Fibroblast of lung (primary cell): ENCODE data around the gene LHFPL6. TPM values are rescaled to one million over a fixed set of nuclear protein-coding genes. Genes with fewer than 3 reads are reported as not detected.

Experiments
- DNase-seq, 2 donors: peaks; one replicate each; pipeline versions ENCODE4 v3.0.0 to v3.0.0-alpha.2; 2010; ENCODE audit warnings: low read depth in 2 of 2
- H2AFZ ChIP-seq: 2 replicates; pipeline ENCODE4 v1.5.1; 2012; ENCODE audit warnings: low read length, control low read depth, inconsistent platforms
- H3K27ac ChIP-seq: 2 replicates; pipeline ENCODE4 v1.5.1; 2011; ENCODE audit warnings: low read length, control low read depth; ENCODE audit not compliant: insufficient read depth
- H3K27me3 ChIP-seq: 2 replicates; pipeline ENCODE4 v1.5.1; 2011; ENCODE audit warnings: mild to moderate bottlenecking, low read length; ENCODE audit not compliant: control insufficient read depth, insufficient read depth
- H3K36me3 ChIP-seq: 2 replicates; pipeline ENCODE4 v1.5.1; 2011; ENCODE audit warnings: low read length; ENCODE audit not compliant: control insufficient read depth, insufficient read depth
- H3K4me1 ChIP-seq: 2 replicates; pipeline ENCODE4 v1.5.1; 2011; ENCODE audit warnings: low read length; ENCODE audit not compliant: control insufficient read depth, insufficient read depth; ENCODE audit errors: extremely low read depth
- H3K4me2 ChIP-seq: 2 replicates; pipeline ENCODE4 v1.5.1; 2011; ENCODE audit warnings: low read length, control low read depth; ENCODE audit not compliant: insufficient read depth; ENCODE audit errors: extremely low read depth
- H3K4me3 ChIP-seq, 4 experiments: fragments of 200-600 bp in 1 of 4; sonication (generic) in 1 of 4; replicated peaks in 1 of 4; 2 replicates each; pipeline ENCODE4 v1.5.1; 2011 to 2016; ENCODE audit warnings: low read length in 4 of 4, low read depth in 3 of 4, mild to moderate bottlenecking in 3 of 4, control low read depth in 2 of 4, inconsistent platforms in 1 of 4, mixed read lengths in 1 of 4; ENCODE audit not compliant: insufficient read depth in 1 of 4; ENCODE audit errors: control extremely low read depth in 1 of 4
- H3K79me2 ChIP-seq: 2 replicates; pipeline ENCODE4 v1.5.1; 2012; ENCODE audit warnings: mild to moderate bottlenecking, low read length, inconsistent platforms; ENCODE audit not compliant: control insufficient read depth, insufficient read depth
- H3K9ac ChIP-seq: 2 replicates; pipeline ENCODE4 v1.5.1; 2011; ENCODE audit warnings: mild to moderate bottlenecking, low read length, control low read depth; ENCODE audit not compliant: insufficient read depth
- H3K9me3 ChIP-seq: 2 replicates; pipeline ENCODE4 v1.5.1; 2012; ENCODE audit warnings: low read depth, low read length; ENCODE audit not compliant: control insufficient read depth, insufficient read depth
- H4K20me1 ChIP-seq: 2 replicates; pipeline ENCODE4 v1.5.1; 2011; ENCODE audit warnings: low read length; ENCODE audit not compliant: control insufficient read depth, insufficient read depth; ENCODE audit errors: extremely low read depth
- CTCF ChIP-seq, 2 donors: IDR thresholded peaks in 1 of 2; conservative IDR thresholded peaks in 1 of 2; 1 replicate in 1 of 2; 2 replicates in 1 of 2; pipeline ENCODE4 v1.5.1; 2011 to 2012; ENCODE audit warnings: low read length in 2 of 2, control low read depth in 1 of 2, inconsistent platforms in 1 of 2, low read depth in 1 of 2, mild to moderate bottlenecking in 1 of 2
- EZH2 ChIP-seq: IDR thresholded peaks from 2 replicates; pipeline ENCODE4 v1.5.1; 2012; ENCODE audit warnings: low read length, control low read depth, mild to moderate bottlenecking; ENCODE audit errors: missing control alignments
- polyA plus RNA-seq, 2 donors: library from polyadenylated mRNA; depleted of rRNA in 1 of 2; stranded (reverse) in 1 of 2; unstranded in 1 of 2; fragments of >200 nt; gene quantifications; 2 replicates each; pipeline ENCODE4 v1.2.1, GENCODE V29; 2011 to 2012; ENCODE audit warnings: missing spikeins in 1 of 2
- total RNA-seq: library from RNA; depleted of rRNA; stranded (reverse); fragments of >200 nt; gene quantifications from 2 replicates; pipeline ENCODE4 v1.2.1, GENCODE V29; 2014

Gene LHFPL6
- total and polyA plus RNA-seq, 2 donors (not counting 1 experiment from before 2014, with no cell fraction given): 42.4 to 86.8 TPM

- H3K9me3 ChIP-seq: no peaks in the 10 kb centered on the region
- peaks cover 10% of the 10 kb centered on the region for H3K4me1 ChIP-seq
- TF ChIP-seq EZH2 (no peak), CTCF (conservative IDR thresholded peaks at IDR 0.05 in 1 of 2, IDR thresholded peaks at IDR 0.05 in 1 of 2; ENCODE audit: low read depth in 1 of 2, low read length in 2 of 2) (no peak)
- no peak overlapping the region for H2AFZ ChIP-seq
- no peak overlapping the region for H3K4me3 ChIP-seq
- no peaks in the 10 kb centered on the region for H3K79me2 ChIP-seq
- H3K27me3 ChIP-seq: no peaks in the 10 kb centered on the region
- DNase-seq: no peak
- H4K20me1 ChIP-seq: no peaks in the 10 kb centered on the region
- no peak overlapping the region for H3K27ac ChIP-seq
- no peaks in the 10 kb centered on the region for H3K36me3 ChIP-seq
- H3K9ac ChIP-seq: no peak overlapping the region
- H3K4me2 ChIP-seq: no peak overlapping the region
Measured at GRCh38 chr13:39536274-39536673, 66.7 kb downstream of the LHFPL6 start.

GRCh38 chr13:39533651-39534150, 69.3 kb downstream of the LHFPL6 start:
- peaks cover 13% of the 10 kb centered on the region for H3K4me1 ChIP-seq
- H3K27ac ChIP-seq: no peak overlapping the region
- no peaks in the 10 kb centered on the region for H3K27me3 ChIP-seq
- no peak for DNase-seq
- no peaks in the 10 kb centered on the region for H4K20me1 ChIP-seq
- TF ChIP-seq EZH2: no peak
- TF ChIP-seq CTCF (conservative IDR thresholded peaks at IDR 0.05 in 1 of 2, IDR thresholded peaks at IDR 0.05 in 1 of 2; ENCODE audit: low read depth in 1 of 2, low read length in 2 of 2): no peak
- H3K9me3 ChIP-seq: no peaks in the 10 kb centered on the region
- H3K9ac ChIP-seq: no peak overlapping the region
- no peak overlapping the region for H2AFZ ChIP-seq
- H3K4me2 ChIP-seq: no peak overlapping the region
- no peak overlapping the region for H3K4me3 ChIP-seq
- H3K79me2 ChIP-seq: peaks cover 2% of the 10 kb centered on the region
- H3K36me3 ChIP-seq: no peaks in the 10 kb centered on the region

GRCh38 chr13:39531646-39532045, 71.3 kb downstream of the LHFPL6 start:
- no peak overlapping the region for H3K4me2 ChIP-seq
- H3K27me3 ChIP-seq: no peaks in the 10 kb centered on the region
- no peak overlapping the region for H2AFZ ChIP-seq
- peaks cover 20% of the 10 kb centered on the region for H3K4me1 ChIP-seq
- H3K27ac ChIP-seq: no peak overlapping the region
- H3K79me2 ChIP-seq: peaks cover 2% of the 10 kb centered on the region
- H3K9ac ChIP-seq: no peak overlapping the region
- TF ChIP-seq CTCF (conservative IDR thresholded peaks at IDR 0.05 in 1 of 2, IDR thresholded peaks at IDR 0.05 in 1 of 2; ENCODE audit: low read depth in 1 of 2, low read length in 2 of 2) (no peak), EZH2 (no peak)
- DNase-seq: peak; percentile 25 to 48
- no peaks in the 10 kb centered on the region for H4K20me1 ChIP-seq
- H3K36me3 ChIP-seq: no peaks in the 10 kb centered on the region
- H3K4me3 ChIP-seq: peak overlapping the region in 1 of 4 experiments; percentile 12
- no peaks in the 10 kb centered on the region for H3K9me3 ChIP-seq
